NCI-H2196 (cell line): ENCODE results near the gene FKBP2.
"Not testable (repeated sequence)": the region's sequence is repeated elsewhere in the genome, so short reads cannot be mapped to it uniquely, and the experiment has no call there.

Source experiments
- DNase-seq: peaks from one replicate; lab custom pipeline; 2025; ENCODE audit not compliant: unreplicated experiment; lab: John Stamatoyannopoulos, UW

FKBP2 gene

GRCh38 chr11:64232967-64233315, 8.0 kb upstream of the FKBP2 start:
- DNase-seq: no peak

GRCh38 chr11:64233913-64234586, 6.8 kb upstream of the FKBP2 start, which contains the start of gene VEGFB:
Gene VEGFB, plus strand, starts transcription at chr11:64234584. Its CDS starts 250 bp downstream, at chr11:64234834.
- DNase-seq: peak; percentile 73

- DNase-seq: peak; percentile 53
Observed at GRCh38 chr11:64234647-64235379, 6.1 kb upstream of the FKBP2 start.

- DNase-seq: no peak
Observed at GRCh38 chr11:64235437-64236161, 5.3 kb upstream of the FKBP2 start.

- DNase-seq: peak; percentile 97
Observed at GRCh38 chr11:64237484-64237951, 3.4 kb upstream of the FKBP2 start.

- DNase-seq: no peak
Observed at GRCh38 chr11:64238076-64238475, 2.8 kb upstream of the FKBP2 start.

GRCh38 chr11:64238999-64239398, 1.9 kb upstream of the FKBP2 start:
- no peak for DNase-seq

- peak; percentile 61 for DNase-seq
Observed at GRCh38 chr11:64239662-64240434, 1.0 kb upstream of the FKBP2 start.

- DNase-seq: peak; percentile 98
Observed at GRCh38 chr11:64241241-64241490, 271 bp downstream of the FKBP2 start.

GRCh38 chr11:64241491-64242374, 838 bp downstream of the FKBP2 start:
- DNase-seq: peak; percentile 19

- no peak for DNase-seq
Observed at GRCh38 chr11:64243236-64243854, 2.5 kb downstream of the FKBP2 start.

- DNase-seq: no peak
Observed at GRCh38 chr11:64244107-64244506, 3.2 kb downstream of the FKBP2 start.

GRCh38 chr11:64244966-64245365, 4.1 kb downstream of the FKBP2 start:
- no peak for DNase-seq

GRCh38 chr11:64245401-64245796, 4.5 kb downstream of the FKBP2 start:
- peak; percentile 52 for DNase-seq

- peak; percentile 62 for DNase-seq
Observed at GRCh38 chr11:64245797-64246620, 5.1 kb downstream of the FKBP2 start.

GRCh38 chr11:64246621-64246870, 5.7 kb downstream of the FKBP2 start:
- not testable (repeated sequence) for DNase-seq

GRCh38 chr11:64246871-64247728, 6.2 kb downstream of the FKBP2 start, which contains the start of gene PPP1R14B:
Gene PPP1R14B, minus strand, starts transcription at chr11:64246943. Its CDS starts 270 bp downstream, at chr11:64246673.
- peak; percentile 87 for DNase-seq
